ENCODE measurements around the gene CAMK2G.

Gene CAMK2G

GRCh38 chr10:73881221-73881919 lies 7.0 kb upstream of the CAMK2G start:
- no peak for DNase-seq (ENCODE audit: low spot score)

GRCh38 chr10:73879296-73880173 lies 5.2 kb upstream of the CAMK2G start:
- peak; percentile 84 for DNase-seq (ENCODE audit: low spot score)

- no peak for DNase-seq (ENCODE audit: low spot score)
Measured at GRCh38 chr10:73878365-73878764, 4.0 kb upstream of the CAMK2G start.

- no peak for DNase-seq (ENCODE audit: low spot score)
Measured at GRCh38 chr10:73877533-73878160, 3.3 kb upstream of the CAMK2G start.

- no peak for DNase-seq (ENCODE audit: low spot score)
Measured at GRCh38 chr10:73876971-73877370, 2.6 kb upstream of the CAMK2G start.

GRCh38 chr10:73876566-73876965 lies 2.2 kb upstream of the CAMK2G start:
- no peak for DNase-seq (ENCODE audit: low spot score)

GRCh38 chr10:73876157-73876556 lies 1.8 kb upstream of the CAMK2G start:
- no peak for DNase-seq (ENCODE audit: low spot score)

GRCh38 chr10:73875139-73875475 lies 752 bp upstream of the CAMK2G start:
- DNase-seq (ENCODE audit: low spot score) = no peak

- DNase-seq (ENCODE audit: low spot score) = no peak
Measured at GRCh38 chr10:73873838-73874215, 528 bp downstream of the CAMK2G start.

GRCh38 chr10:73873142-73873837 lies 1.1 kb downstream of the CAMK2G start:
- no peak for DNase-seq (ENCODE audit: low spot score)

GRCh38 chr10:73872190-73872710 lies 2.1 kb downstream of the CAMK2G start:
- DNase-seq (ENCODE audit: low spot score) = peak; percentile 76

GRCh38 chr10:73871295-73872189 lies 2.8 kb downstream of the CAMK2G start:
- no peak for DNase-seq (ENCODE audit: low spot score)

GRCh38 chr10:73868655-73869195 lies 5.6 kb downstream of the CAMK2G start:
- no peak for DNase-seq (ENCODE audit: low spot score)

- no peak for DNase-seq (ENCODE audit: low spot score)
Measured at GRCh38 chr10:73867871-73868631, 6.3 kb downstream of the CAMK2G start.

GRCh38 chr10:73867126-73867807 lies 7.1 kb downstream of the CAMK2G start:
- no peak for DNase-seq (ENCODE audit: low spot score)

- DNase-seq (ENCODE audit: low spot score) = no peak
Measured at GRCh38 chr10:73866621-73867020, 7.7 kb downstream of the CAMK2G start.

- no peak for DNase-seq (ENCODE audit: low spot score)
Measured at GRCh38 chr10:73865459-73866442, 8.6 kb downstream of the CAMK2G start.

GRCh38 chr10:73865107-73865458 lies 9.3 kb downstream of the CAMK2G start:
- no peak for DNase-seq (ENCODE audit: low spot score)
